ENCODE data around the gene ZNF559.

The ZNF559 gene

DNA sequence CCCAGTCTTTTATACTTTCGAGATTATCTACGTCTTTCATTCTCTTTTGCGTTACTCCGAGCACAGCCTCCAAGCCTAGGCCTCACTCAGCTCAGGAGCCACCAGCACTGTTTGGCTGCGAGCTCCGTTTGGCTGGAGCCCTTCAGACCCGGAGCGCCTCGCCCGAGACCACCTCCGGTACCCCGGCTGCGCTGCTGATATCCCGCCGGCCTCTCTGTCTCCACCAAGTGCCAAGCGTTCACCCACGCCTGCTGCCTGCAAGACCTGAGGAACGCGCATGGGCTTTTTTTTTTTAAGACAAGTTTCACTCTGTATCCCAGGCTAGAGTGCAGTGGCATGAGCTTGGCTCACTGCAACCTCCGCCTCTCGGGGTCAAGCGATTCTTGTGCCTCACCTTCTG lies 24.7 kb downstream of the ZNF559 start:
- no peak for FAIRE-seq

DNA sequence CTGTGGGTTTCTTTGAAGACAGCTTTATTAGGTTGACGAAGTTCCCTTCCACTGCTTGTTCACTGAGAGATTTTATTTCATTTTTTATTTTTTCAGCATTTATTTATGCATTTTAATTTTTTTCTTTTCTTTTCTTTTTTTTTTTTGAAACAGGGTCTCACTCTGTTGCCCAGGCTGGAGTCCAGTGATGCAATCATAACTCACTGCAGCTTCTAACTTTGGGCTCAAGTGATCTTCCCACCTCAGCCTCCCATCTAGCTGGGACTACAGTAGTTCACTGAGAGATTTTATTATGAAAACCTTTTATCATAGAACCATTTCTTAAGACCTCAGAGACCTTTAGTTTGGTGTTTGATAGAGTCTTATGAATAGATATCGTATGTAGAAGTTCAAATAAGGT lies 28.5 kb downstream of the ZNF559 start:
- no peak for FAIRE-seq

More for the DNA sequence above, 24.7 kb downstream of the ZNF559 start:
- no peak for DNase-seq (ENCODE audit: extremely low spot score, insufficient read length, low read depth)

DNA sequence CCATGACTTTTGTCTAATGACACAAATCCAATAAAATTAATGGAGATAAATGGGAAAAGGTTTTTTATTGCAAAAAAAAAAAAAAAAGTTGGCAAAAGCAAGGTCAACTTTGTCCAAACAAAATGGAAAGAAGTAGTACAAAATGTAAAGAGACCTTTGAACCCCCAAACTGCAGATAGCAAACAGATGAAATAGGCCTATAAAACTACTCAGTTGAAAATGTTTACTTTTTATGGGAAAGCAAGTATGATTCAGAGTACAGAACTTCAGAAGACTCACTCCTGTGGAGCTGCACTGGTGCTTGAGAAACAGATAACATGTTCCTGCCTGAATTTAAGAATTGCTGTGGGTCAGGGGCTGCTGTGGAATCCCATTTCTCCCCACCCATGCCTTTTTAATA lies 29.0 kb downstream of the ZNF559 start:
- no peak for DNase-seq (ENCODE audit: extremely low spot score, insufficient read length, low read depth)
- no peak for FAIRE-seq

More for the DNA sequence above, 28.5 kb downstream of the ZNF559 start:
- no peak for DNase-seq (ENCODE audit: extremely low spot score, insufficient read length, low read depth)

DNA sequence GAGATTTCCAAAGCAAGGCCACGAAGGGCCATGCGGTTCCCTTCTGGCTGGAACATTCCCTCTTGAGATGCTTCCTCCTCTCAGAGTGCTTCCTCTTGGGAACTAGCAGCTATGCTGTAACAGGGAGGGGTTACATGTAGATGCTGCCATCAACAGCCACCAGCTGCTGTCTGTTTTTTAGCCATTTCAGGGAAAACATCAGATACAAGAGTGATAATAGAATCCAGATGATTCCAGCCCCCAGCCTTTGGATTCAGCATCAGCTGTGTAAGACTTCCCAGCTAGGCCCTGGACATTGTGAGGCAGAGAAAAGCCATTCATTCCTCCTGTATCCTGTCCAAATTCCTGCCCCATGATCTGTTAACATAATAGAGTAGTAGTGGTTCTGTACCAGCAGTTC lies 30.7 kb downstream of the ZNF559 start:
- DNase-seq (ENCODE audit: extremely low spot score, insufficient read length, low read depth) (no peak), FAIRE-seq (no peak)

DNA sequence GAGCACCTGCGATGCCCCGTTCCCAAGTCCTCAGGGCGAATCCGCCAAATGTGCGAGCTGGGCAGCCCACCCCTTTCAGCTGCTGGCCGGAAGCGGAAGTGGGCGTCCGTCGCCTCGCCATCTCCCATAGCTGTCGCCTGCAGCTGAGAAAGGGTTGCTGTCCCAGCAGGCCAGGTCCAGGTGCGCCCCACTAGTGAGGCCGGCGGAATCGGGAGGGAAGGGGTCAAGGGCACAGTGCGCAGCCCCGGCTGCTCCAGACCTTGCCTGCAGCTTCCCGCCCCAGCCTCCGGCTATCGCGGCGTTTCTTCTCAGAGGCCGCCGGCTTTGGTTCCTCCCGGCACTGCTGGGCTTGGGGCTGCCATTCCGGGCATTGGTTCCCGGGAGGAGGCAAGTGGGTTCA lies 38.9 kb downstream of the ZNF559 start, which contains the start of gene ZNF177:
Gene ZNF177 (plus strand): TSS at position 109 of the 400 bp plus-strand sequence. CDS start 15,299 bp downstream, outside the sequence.
- FAIRE-seq (no peak), DNase-seq (ENCODE audit: extremely low spot score, insufficient read length, low read depth) (no peak)

DNA sequence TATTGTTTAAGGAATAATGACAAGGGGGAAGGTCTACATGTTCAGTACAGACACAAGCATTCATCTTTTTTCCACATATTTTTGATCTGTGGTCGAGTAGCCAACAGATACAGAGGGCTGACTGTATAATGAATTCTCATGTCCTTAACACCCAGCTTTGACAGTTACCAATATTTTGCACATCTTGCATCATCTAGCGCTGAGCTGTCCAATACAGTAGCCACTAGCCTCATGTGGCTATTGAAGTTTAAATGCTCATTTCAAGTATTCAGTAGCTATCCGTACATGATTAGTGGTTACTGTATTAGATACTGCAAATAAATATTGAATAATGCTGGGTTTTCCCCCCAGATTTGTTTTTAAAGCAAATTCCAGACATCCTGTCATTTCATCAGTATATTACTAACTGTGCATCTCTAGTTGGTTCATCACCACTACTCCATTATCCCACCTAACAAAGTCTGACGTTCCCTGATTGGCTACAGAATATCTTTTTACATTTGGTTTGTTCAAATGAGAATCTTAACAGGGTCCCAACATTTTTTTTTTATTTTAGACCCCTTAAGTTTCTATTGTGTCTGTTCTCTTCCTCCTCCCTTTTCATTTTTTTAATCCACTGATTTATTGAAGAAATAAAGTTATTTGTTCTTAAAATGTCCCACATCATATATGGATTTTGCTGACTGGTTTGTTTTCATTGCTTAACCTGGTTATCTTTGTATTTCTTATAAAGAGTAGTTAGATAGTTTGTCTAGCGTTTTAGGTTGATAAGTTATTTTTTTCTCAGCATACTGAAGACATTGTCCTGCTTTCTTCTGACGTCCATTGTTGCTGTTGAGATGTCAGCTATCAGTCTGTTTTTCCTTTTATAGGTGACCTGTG lies 47.0 kb downstream of the ZNF559 start:
- DNase-seq (ENCODE audit: extremely low spot score, insufficient read length, low read depth) (no peak), FAIRE-seq (no peak)

DNA sequence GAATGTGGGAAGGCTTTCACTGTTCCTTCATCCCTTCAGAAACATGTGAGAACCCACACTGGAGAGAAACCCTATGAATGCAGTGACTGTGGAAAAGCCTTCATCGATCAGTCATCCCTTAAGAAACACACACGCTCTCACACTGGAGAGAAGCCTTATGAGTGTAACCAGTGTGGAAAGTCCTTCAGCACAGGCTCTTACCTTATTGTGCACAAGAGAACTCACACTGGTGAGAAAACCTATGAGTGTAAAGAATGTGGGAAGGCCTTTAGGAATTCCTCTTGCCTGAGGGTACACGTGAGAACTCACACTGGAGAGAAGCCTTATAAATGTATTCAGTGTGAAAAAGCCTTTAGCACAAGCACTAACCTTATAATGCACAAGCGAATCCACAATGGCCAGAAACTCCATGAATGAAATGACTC lies 57.4 kb downstream of the ZNF559 start:
- no peak for FAIRE-seq
- no peak for DNase-seq (ENCODE audit: extremely low spot score, insufficient read length, low read depth)

Measured in GM18507 (cell line).